T follicular helper cell (primary cell): Measurements from ENCODE around the gene TMEM150B.

Experiments
- DNase-seq: peaks from one replicate; pipeline ENCODE4 v3.0.0-alpha.2; 2020; ENCODE audit warnings: low read depth

Gene TMEM150B

GRCh38 chr19:55355213-55355821, 30.2 kb upstream of the TMEM150B start:
- no peak for DNase-seq

GRCh38 chr19:55354698-55355212, 29.6 kb upstream of the TMEM150B start, which contains the start of gene COX6B2:
COX6B2 (minus strand) TSS chr19:55354719; CDS start chr19:55354521, 198 bp downstream.
- no peak for DNase-seq

- DNase-seq, result peak; percentile 59
Measured at GRCh38 chr19:55353803-55354697, 28.9 kb upstream of the TMEM150B start.

GRCh38 chr19:55353356-55353802, 28.2 kb upstream of the TMEM150B start:
- DNase-seq, result no peak

- no peak for DNase-seq
Measured at GRCh38 chr19:55352549-55353145, 27.5 kb upstream of the TMEM150B start.

GRCh38 chr19:55352040-55352439, 26.9 kb upstream of the TMEM150B start:
- DNase-seq, result no peak

- no peak for DNase-seq
Measured at GRCh38 chr19:55350620-55351315, 25.6 kb upstream of the TMEM150B start.

GRCh38 chr19:55348317-55349034, 23.3 kb upstream of the TMEM150B start:
- DNase-seq, result no peak

GRCh38 chr19:55347442-55348009, 22.4 kb upstream of the TMEM150B start:
- DNase-seq, result no peak

- no peak for DNase-seq
Measured at GRCh38 chr19:55346725-55347441, 21.7 kb upstream of the TMEM150B start.

GRCh38 chr19:55345818-55346724, 20.9 kb upstream of the TMEM150B start:
- DNase-seq, result no peak

- DNase-seq, result no peak
Measured at GRCh38 chr19:55345101-55345817, 20.1 kb upstream of the TMEM150B start.

GRCh38 chr19:55344444-55344843, 19.3 kb upstream of the TMEM150B start:
- DNase-seq, result no peak

- DNase-seq, result no peak
Measured at GRCh38 chr19:55341595-55342531, 16.7 kb upstream of the TMEM150B start.

GRCh38 chr19:55341171-55341588, 16.0 kb upstream of the TMEM150B start:
- DNase-seq, result peak; percentile 23

GRCh38 chr19:55340784-55341147, 15.6 kb upstream of the TMEM150B start:
- DNase-seq, result no peak
